Endothelial cell of umbilical vein (primary cell): ENCODE data around the gene DACH2. TPM values are rescaled to one million over a fixed set of nuclear protein-coding genes. Genes with fewer than 3 reads are reported as not detected.

Experiments
- BruUV-seq: library from RNA; stranded (reverse); fragments of 400-500 nt; replicated peaks from 2 replicates; lab custom pipeline; 2021; lab: Mats Ljungman, UMichigan
- CTCF ChIA-PET: fragments of 300-600, 350-600 bp; sonication (Branson Sonifier 250); formaldehyde crosslinking; loops from one replicate; lab custom pipeline; 2021; ENCODE audit warnings: antibody characterized with exemption, inconsistent platforms; lab: Charles Lee
- POLR2A ChIA-PET: fragments of 300-600, 350-600 bp; sonication (Branson Sonifier 250); formaldehyde crosslinking; loops from one replicate; lab custom pipeline; 2021; ENCODE audit warnings: antibody characterized with exemption, inconsistent platforms; lab: Charles Lee
- DNase-seq: peaks from one replicate; pipeline ENCODE4 v3.0.0-alpha.2; 2011; ENCODE audit warnings: low read depth, low spot score
- FAIRE-seq: peaks from 2 replicates; lab custom pipeline; 2011; peaks lifted over from hg19 to GRCh38; lab: Jason Lieb, UNC
- H2AFZ ChIP-seq: 2 replicates; pipeline ENCODE4 v1.6.0; 2012; ENCODE audit warnings: low read depth, low read length, control low read depth, inconsistent platforms
- H3K27ac ChIP-seq: 2 replicates; pipeline ENCODE4 v1.5.1; 2011; ENCODE audit warnings: low read depth, mild to moderate bottlenecking, control low read depth, low read length, moderate library complexity; ENCODE audit not compliant: insufficient read depth
- H3K27me3 ChIP-seq, 2 experiments: 2 replicates each; pipeline versions ENCODE4 v1.6.0 to v1.6.1; 2011; ENCODE audit warnings: low read length in 2 of 2, mixed read lengths in 1 of 2; ENCODE audit not compliant: control insufficient read depth in 2 of 2, insufficient read depth in 2 of 2
- H3K36me3 ChIP-seq, 2 experiments: 2 replicates in 1 of 2; 3 replicates in 1 of 2; pipeline ENCODE4 v1.5.1; 2011; ENCODE audit warnings: low read length in 2 of 2, mild to moderate bottlenecking in 1 of 2, moderate library complexity in 1 of 2; ENCODE audit not compliant: control insufficient read depth in 2 of 2, insufficient read depth in 2 of 2; ENCODE audit errors: extremely low read depth in 1 of 2
- H3K4me1 ChIP-seq: 3 replicates; pipeline ENCODE4 v1.5.1; 2011; ENCODE audit warnings: mild to moderate bottlenecking, low read length; ENCODE audit not compliant: control insufficient read depth, insufficient read depth; ENCODE audit errors: extremely low read depth
- H3K4me2 ChIP-seq: 2 replicates; pipeline ENCODE4 v1.6.1; 2011; ENCODE audit warnings: low read length, control low read depth, mixed read lengths; ENCODE audit not compliant: insufficient read depth
- H3K4me3 ChIP-seq, 3 experiments: fragments of 200-600 bp in 1 of 3; sonication (generic), shearing (Covaris generic) in 1 of 3; replicated peaks in 1 of 3; 2 replicates each; pipeline ENCODE4 v1.5.1; 2011 to 2016; ENCODE audit warnings: control low read depth in 3 of 3, low read length in 3 of 3, mild to moderate bottlenecking in 2 of 3, inconsistent platforms in 1 of 3, low read depth in 1 of 3, moderate library complexity in 1 of 3; ENCODE audit not compliant: insufficient read depth in 1 of 3
- H3K79me2 ChIP-seq: 2 replicates; pipeline ENCODE4 v1.6.0; 2012; ENCODE audit warnings: low read length, inconsistent platforms; ENCODE audit not compliant: control insufficient read depth, insufficient read depth
- H3K9ac ChIP-seq: replicated peaks from 2 replicates; pipeline ENCODE3; 2011; ENCODE audit warnings: low read length, control low read depth; ENCODE audit not compliant: insufficient read depth; ENCODE audit errors: extremely low read depth
- H3K9me1 ChIP-seq: replicated peaks from 3 replicates; pipeline ENCODE4 v1.6.0; 2011; ENCODE audit warnings: mild to moderate bottlenecking, low read length; ENCODE audit not compliant: control insufficient read depth, insufficient read depth; ENCODE audit errors: extremely low read depth
- H3K9me3 ChIP-seq: replicated peaks from 2 replicates; pipeline ENCODE4 v1.5.1; 2012; ENCODE audit warnings: low read length, inconsistent platforms; ENCODE audit not compliant: control insufficient read depth, insufficient read depth
- H4K20me1 ChIP-seq: replicated peaks from 2 replicates; pipeline ENCODE3; 2011; ENCODE audit warnings: mild to moderate bottlenecking, low read length; ENCODE audit not compliant: control insufficient read depth, insufficient read depth; ENCODE audit errors: extremely low read depth
- CTCF ChIP-seq, 2 donors: IDR thresholded peaks; 1 replicate in 1 of 2; 2 replicates in 1 of 2; pipeline ENCODE4 v1.5.1; 2011; ENCODE audit warnings: low read length in 2 of 2, mild to moderate bottlenecking in 2 of 2, moderate library complexity in 2 of 2, control low read depth in 1 of 2, inconsistent platforms in 1 of 2, low read depth in 1 of 2; ENCODE audit not compliant: insufficient read depth in 1 of 2; ENCODE audit errors: extremely low read depth in 1 of 2
- EZH2 ChIP-seq: IDR thresholded peaks from 2 replicates; pipeline ENCODE4 v1.6.1; 2012; ENCODE audit warnings: borderline replicate concordance, low read depth, mild to moderate bottlenecking, moderate library complexity, low read length, inconsistent platforms; ENCODE audit not compliant: severe bottlenecking
- FOS ChIP-seq: IDR thresholded peaks from 2 replicates; pipeline ENCODE4 v1.6.1; 2011; ENCODE audit warnings: mild to moderate bottlenecking, low read length, moderate library complexity, borderline replicate concordance; ENCODE audit not compliant: insufficient read depth
- GATA2 ChIP-seq: IDR thresholded peaks from 2 replicates; pipeline ENCODE4 v1.7.0; 2011; ENCODE audit warnings: low read depth, mild to moderate bottlenecking, moderate library complexity, mixed read lengths, low read length; ENCODE audit not compliant: insufficient read length, insufficient read depth
- JUN ChIP-seq: IDR thresholded peaks from 2 replicates; pipeline ENCODE4 v1.6.1; 2011; ENCODE audit warnings: borderline replicate concordance, low read depth; ENCODE audit not compliant: insufficient read length, insufficient read depth
- MAX ChIP-seq: IDR thresholded peaks from 2 replicates; pipeline ENCODE4 v1.6.1; 2011; ENCODE audit not compliant: insufficient read depth, insufficient read length
- MYC ChIP-seq: IDR thresholded peaks from one replicate; pipeline ENCODE4 v1.6.1; 2011; ENCODE audit warnings: mild to moderate bottlenecking, low read depth, low read length
- POLR2A ChIP-seq: IDR thresholded peaks from 2 replicates; pipeline ENCODE4 v1.6.1; 2012; ENCODE audit warnings: low read depth, mild to moderate bottlenecking, control low read depth, low read length
- POLR2AphosphoS5 ChIP-seq: IDR thresholded peaks from 2 replicates; pipeline ENCODE4 v1.6.1; 2012; ENCODE audit warnings: low read depth, mild to moderate bottlenecking, control low read depth, low read length, moderate library complexity; ENCODE audit not compliant: insufficient read depth
- dilution Hi-C: fragments of 300-500 bp; cut with MboI; formaldehyde crosslinking; loops from one replicate; pipeline ENCODE4 v1.15.0; 2019; ENCODE audit warnings: low sequenced_read_pairs; ENCODE audit not compliant: extremely low pct_ligation_motif_present
- intact Hi-C: fragments of 100-400 bp; cut with micrococcal nuclease; formaldehyde crosslinking; loops from one replicate; pipeline ENCODE4 v1.10.0; 2022
- polyA plus RNA-seq, 4 experiments: library from polyadenylated mRNA; depleted of rRNA in 3 of 4; stranded (reverse) in 3 of 4; unstranded in 1 of 4; fragments of >200 nt; gene quantifications; 2 replicates each; pipeline versions ENCODE4 v1.2.1 to v1.2.3, GENCODE V29; 2011 to 2012; ENCODE audit warnings: missing spikeins in 1 of 4
- total RNA-seq: library from RNA; stranded (reverse); gene quantifications from 2 replicates; pipeline ENCODE4 v1.2.3, GENCODE V29; 2021

The DACH2 gene
- total and polyA plus RNA-seq, 2 donors (not counting 3 experiments of a cell fraction or from before 2014, with no cell fraction given): not detected

GRCh38 chrX:86407371-86407770, 259.1 kb downstream of the DACH2 start:
- H3K9me1 ChIP-seq: no peaks in the 10 kb centered on the region
- H3K9me3 ChIP-seq: no peaks in the 10 kb centered on the region
- no peaks in the 10 kb centered on the region for H3K79me2 ChIP-seq
- H3K4me1 ChIP-seq: no peaks in the 10 kb centered on the region
- H3K27ac ChIP-seq: no peak overlapping the region
- dilution Hi-C loops (no loop called here), intact Hi-C loops (no loop called here)
- no peaks in the 10 kb centered on the region for H3K36me3 ChIP-seq
- CTCF ChIA-PET: no interaction called here
- no peak overlapping the region for H3K4me2 ChIP-seq
- no peak for TF ChIP-seq FOS
- TF ChIP-seq JUN: no peak
- TF ChIP-seq GATA2: no peak
- no peak for TF ChIP-seq CTCF (IDR thresholded peaks at IDR 0.05; ENCODE audit: extremely low read depth in 1 of 2, insufficient read depth in 1 of 2, low read depth in 1 of 2, low read length in 2 of 2)
- no peak for TF ChIP-seq POLR2AphosphoS5
- no peak for TF ChIP-seq POLR2A
- TF ChIP-seq MYC: no peak
- no peak for TF ChIP-seq EZH2
- no peak for TF ChIP-seq MAX
- no peak overlapping the region for H2AFZ ChIP-seq
- no peaks in the 10 kb centered on the region for H3K27me3 ChIP-seq
- FAIRE-seq: no peak
- no peaks in the 10 kb centered on the region for H4K20me1 ChIP-seq
- H3K9ac ChIP-seq: no peak overlapping the region
- no peak for DNase-seq
- no TSS peak for BruUV-seq
- POLR2A ChIA-PET: no interaction called here
- H3K4me3 ChIP-seq: no peak overlapping the region
